DOHH2 (cell line): ENCODE measurements around the gene STPG2.

Experiments
- H3F3A ChIP-seq: fragments of 200-600 bp; sonication (generic), shearing (Covaris generic); 2 replicates; pipeline ENCODE4 v1.6.0; 2016; ENCODE audit warnings: antibody characterized with exemption, mild to moderate bottlenecking; ENCODE audit not compliant: control insufficient read depth, insufficient read depth
- H3K27ac ChIP-seq: fragments of 200-600 bp; sonication (generic); 2 replicates; pipeline ENCODE4 v1.5.1; 2014; ENCODE audit warnings: low read depth, mild to moderate bottlenecking, low read length, moderate library complexity
- H3K27me3 ChIP-seq: fragments of 200-600 bp; sonication (generic); 2 replicates; pipeline ENCODE4 v1.6.1; 2014; ENCODE audit warnings: mild to moderate bottlenecking, low read length, mixed read lengths; ENCODE audit not compliant: control insufficient read depth
- H3K36me3 ChIP-seq: fragments of 200-600 bp; sonication (generic); 2 replicates; pipeline ENCODE4 v1.6.1; 2014; ENCODE audit warnings: mild to moderate bottlenecking, low read length, moderate library complexity, mixed read lengths; ENCODE audit not compliant: control insufficient read depth
- H3K4me1 ChIP-seq: fragments of 200-600 bp; sonication (generic); 2 replicates; pipeline ENCODE4 v1.6.1; 2014; ENCODE audit warnings: mild to moderate bottlenecking, low read length, mixed read lengths; ENCODE audit not compliant: control insufficient read depth
- H3K4me2 ChIP-seq: fragments of 200-600 bp; sonication (generic); 2 replicates; pipeline ENCODE4 v1.6.0; 2014; ENCODE audit warnings: mild to moderate bottlenecking, low read length, moderate library complexity
- H3K4me3 ChIP-seq: fragments of 200-600 bp; sonication (generic); 2 replicates; pipeline ENCODE4 v1.5.1; 2014; ENCODE audit warnings: mild to moderate bottlenecking, low read length, mixed read lengths
- H3K79me2 ChIP-seq: fragments of 200-600 bp; sonication (generic); 2 replicates; pipeline ENCODE4 v1.6.1; 2014; ENCODE audit warnings: mild to moderate bottlenecking, low read length, mixed read lengths; ENCODE audit not compliant: control insufficient read depth
- H3K9me2 ChIP-seq: fragments of 200-600 bp; sonication (generic); replicated peaks from 2 replicates; pipeline ENCODE4 v1.6.1; 2014; ENCODE audit warnings: mild to moderate bottlenecking, low read length, mixed read lengths; ENCODE audit not compliant: control insufficient read depth
- H3K9me3 ChIP-seq: fragments of 200-600 bp; sonication (generic); 2 replicates; pipeline ENCODE4 v1.6.1; 2014; ENCODE audit warnings: antibody characterized with exemption, low read length, mixed read lengths; ENCODE audit not compliant: control insufficient read depth, insufficient read depth
- H4K20me1 ChIP-seq: fragments of 200-600 bp; sonication (generic); 2 replicates; pipeline ENCODE4 v1.6.0; 2014; ENCODE audit warnings: low read depth, mild to moderate bottlenecking, antibody characterized with exemption, low read length, moderate library complexity; ENCODE audit not compliant: control insufficient read depth, insufficient read depth
- EZH2phosphoT487 ChIP-seq: fragments of 200-600 bp; sonication (generic); IDR thresholded peaks from 2 replicates; pipeline ENCODE4 v1.6.1; 2017; ENCODE audit warnings: borderline replicate concordance, mild to moderate bottlenecking, antibody characterized with exemption, low read length, moderate library complexity, mixed read lengths
- TF ChIP-seq, protein P1 (sequence below): fragments of 200-600 bp; sonication (generic); IDR thresholded peaks from one replicate; pipeline ENCODE4 v1.5.1; 2014; ENCODE audit warnings: antibody characterized with exemption, mild to moderate bottlenecking, low read depth, low read length; ENCODE audit not compliant: poor library complexity, severe bottlenecking

Gene STPG2

DNA sequence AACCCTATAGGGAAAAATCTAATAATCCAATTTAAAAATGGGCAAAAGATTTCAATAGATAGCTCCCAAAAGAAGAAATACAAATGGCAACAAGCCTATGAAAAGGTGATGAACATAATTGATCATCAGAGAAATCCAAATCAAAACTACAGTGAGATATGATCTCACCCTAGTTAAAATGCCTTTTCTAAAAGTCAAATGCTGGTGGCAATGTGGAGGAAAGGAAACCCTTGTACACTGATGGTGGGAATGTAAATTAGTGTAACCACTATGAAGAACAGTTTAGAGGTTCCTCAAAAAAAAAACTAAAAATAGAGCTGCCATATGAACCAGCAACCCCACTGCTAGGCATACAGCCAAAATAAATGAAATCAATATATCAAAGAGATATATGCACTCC is 44.5 kb downstream of the STPG2 start:
- no peak overlapping the region for H3K4me2 ChIP-seq
- no peaks in the 10 kb centered on the region for H3F3A ChIP-seq
- H3K27ac ChIP-seq: no peak overlapping the region
- H3K4me3 ChIP-seq: no peak overlapping the region
- no peaks in the 10 kb centered on the region for H3K36me3 ChIP-seq
- no peaks in the 10 kb centered on the region for H3K9me2 ChIP-seq
- TF ChIP-seq EZH2phosphoT487: no peak
- TF ChIP-seq, protein P1, sequence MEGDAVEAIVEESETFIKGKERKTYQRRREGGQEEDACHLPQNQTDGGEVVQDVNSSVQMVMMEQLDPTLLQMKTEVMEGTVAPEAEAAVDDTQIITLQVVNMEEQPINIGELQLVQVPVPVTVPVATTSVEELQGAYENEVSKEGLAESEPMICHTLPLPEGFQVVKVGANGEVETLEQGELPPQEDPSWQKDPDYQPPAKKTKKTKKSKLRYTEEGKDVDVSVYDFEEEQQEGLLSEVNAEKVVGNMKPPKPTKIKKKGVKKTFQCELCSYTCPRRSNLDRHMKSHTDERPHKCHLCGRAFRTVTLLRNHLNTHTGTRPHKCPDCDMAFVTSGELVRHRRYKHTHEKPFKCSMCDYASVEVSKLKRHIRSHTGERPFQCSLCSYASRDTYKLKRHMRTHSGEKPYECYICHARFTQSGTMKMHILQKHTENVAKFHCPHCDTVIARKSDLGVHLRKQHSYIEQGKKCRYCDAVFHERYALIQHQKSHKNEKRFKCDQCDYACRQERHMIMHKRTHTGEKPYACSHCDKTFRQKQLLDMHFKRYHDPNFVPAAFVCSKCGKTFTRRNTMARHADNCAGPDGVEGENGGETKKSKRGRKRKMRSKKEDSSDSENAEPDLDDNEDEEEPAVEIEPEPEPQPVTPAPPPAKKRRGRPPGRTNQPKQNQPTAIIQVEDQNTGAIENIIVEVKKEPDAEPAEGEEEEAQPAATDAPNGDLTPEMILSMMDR: no peak
- H3K27me3 ChIP-seq: peaks cover under 1% of the 10 kb centered on the region; the same call in 1 of the 2 replicates
- H3K4me1 ChIP-seq: no peaks in the 10 kb centered on the region
- no peaks in the 10 kb centered on the region for H3K79me2 ChIP-seq
- no peaks in the 10 kb centered on the region for H3K9me3 ChIP-seq
- no peaks in the 10 kb centered on the region for H4K20me1 ChIP-seq

DNA sequence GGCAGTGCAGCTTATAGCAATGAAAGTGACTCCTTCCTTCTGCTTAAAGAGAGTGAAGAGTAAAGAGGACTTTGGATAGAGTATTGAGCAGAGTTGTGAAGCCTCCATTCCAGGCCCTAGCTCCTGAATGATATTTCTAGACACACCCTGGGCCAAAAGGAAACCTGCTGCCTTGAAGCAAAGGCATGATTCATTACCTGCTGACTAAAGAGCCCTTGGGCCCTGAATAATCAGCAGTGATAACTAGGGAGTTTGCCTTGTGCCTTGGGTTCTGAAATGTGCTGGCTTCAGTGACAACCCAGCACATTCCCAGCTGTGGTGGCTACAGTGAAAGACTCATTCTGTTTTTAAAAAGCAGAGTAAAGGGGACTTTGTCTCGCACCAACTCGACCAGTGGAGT is 49.2 kb downstream of the STPG2 start:
- Histone ChIP-seq H3K36me3 (no peaks in the 10 kb centered on the region), H3K27ac (no peak overlapping the region), H3F3A (no peaks in the 10 kb centered on the region), H3K4me2 (no peak overlapping the region), H3K4me3 (no peak overlapping the region), H3K79me2 (no peaks in the 10 kb centered on the region), H4K20me1 (no peaks in the 10 kb centered on the region), H3K27me3 (no peaks in the 10 kb centered on the region), H3K9me2 (no peaks in the 10 kb centered on the region), H3K9me3 (no peaks in the 10 kb centered on the region), H3K4me1 (no peaks in the 10 kb centered on the region)
- no peak for TF ChIP-seq EZH2phosphoT487
- TF ChIP-seq, protein P1: no peak

DNA sequence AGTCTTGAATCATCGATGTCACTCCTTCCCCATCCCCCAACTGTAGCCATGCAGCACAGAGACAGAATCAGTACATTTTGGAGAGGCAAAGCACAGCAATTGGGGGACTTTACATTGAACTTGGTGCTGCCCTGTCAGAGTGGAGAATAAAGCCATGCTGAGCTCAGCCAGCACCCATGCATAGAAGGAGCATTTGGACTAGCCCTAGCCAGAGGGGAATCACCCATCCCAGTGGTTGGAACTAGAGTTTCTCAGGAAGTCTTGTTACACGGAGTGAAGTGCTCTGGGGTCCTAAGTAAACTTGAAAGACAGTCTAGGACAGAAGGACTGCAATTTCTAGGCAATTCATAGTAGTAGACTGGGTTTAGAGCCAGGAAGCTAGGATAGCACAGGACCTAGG is 49.6 kb downstream of the STPG2 start:
- Histone ChIP-seq H3F3A (no peaks in the 10 kb centered on the region), H3K9me2 (no peaks in the 10 kb centered on the region), H3K4me2 (no peak overlapping the region), H3K27me3 (no peaks in the 10 kb centered on the region), H3K4me1 (no peaks in the 10 kb centered on the region), H3K9me3 (no peaks in the 10 kb centered on the region), H3K4me3 (no peak overlapping the region), H3K79me2 (no peaks in the 10 kb centered on the region), H3K27ac (no peak overlapping the region), H4K20me1 (no peaks in the 10 kb centered on the region), H3K36me3 (no peaks in the 10 kb centered on the region)
- TF ChIP-seq, protein P1: no peak
- no peak for TF ChIP-seq EZH2phosphoT487

DNA sequence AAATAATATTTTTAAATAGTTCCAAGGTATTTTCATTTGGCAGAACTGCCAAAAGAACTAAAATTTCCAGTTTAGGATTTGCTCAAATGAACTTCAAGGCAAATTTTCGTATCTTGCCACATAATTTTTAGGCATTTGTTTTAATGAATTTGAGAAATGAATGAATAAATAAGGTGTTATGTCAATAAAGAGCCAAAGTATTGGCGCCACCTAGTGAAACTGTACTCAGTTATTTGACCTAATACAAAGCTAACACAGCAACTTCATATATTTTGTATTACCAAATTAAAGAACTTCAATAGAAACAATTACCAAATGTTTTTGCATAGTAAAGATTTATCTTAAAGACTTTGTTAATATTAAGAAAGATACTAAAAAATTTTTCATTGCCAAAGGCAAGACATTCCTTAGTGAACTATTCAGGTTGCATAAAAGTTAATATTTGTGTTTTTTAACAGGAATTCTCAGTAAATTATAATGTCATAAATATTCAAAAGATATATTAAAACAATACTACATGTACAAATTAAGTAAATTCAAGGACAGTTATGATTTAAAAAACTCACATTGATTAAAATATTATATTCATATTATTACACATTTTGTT is 50.3 kb downstream of the STPG2 start:
- no peaks in the 10 kb centered on the region for H3F3A ChIP-seq
- no peaks in the 10 kb centered on the region for H4K20me1 ChIP-seq
- H3K27ac ChIP-seq: no peak overlapping the region
- H3K36me3 ChIP-seq: no peaks in the 10 kb centered on the region
- no peaks in the 10 kb centered on the region for H3K4me1 ChIP-seq
- no peak overlapping the region for H3K4me2 ChIP-seq
- no peaks in the 10 kb centered on the region for H3K27me3 ChIP-seq
- TF ChIP-seq EZH2phosphoT487: no peak
- TF ChIP-seq, protein P1: peak; percentile 66
- no peaks in the 10 kb centered on the region for H3K9me3 ChIP-seq
- H3K4me3 ChIP-seq: no peak overlapping the region
- H3K79me2 ChIP-seq: no peaks in the 10 kb centered on the region
- H3K9me2 ChIP-seq: no peaks in the 10 kb centered on the region
